Activated effector memory CD4-positive, alpha-beta T cell treated with Interleukin-2 at 50 U/mL for 16 hours (primary cell): ENCODE data around the gene WNT5A.
"Not testable (repeated sequence)": the region's sequence is repeated elsewhere in the genome, so short reads cannot be mapped to it uniquely, and the experiment has no call there.

Experiments
- DNase-seq: peaks from one replicate; pipeline ENCODE4 v3.0.0-alpha.2; 2020

The WNT5A gene

DNA sequence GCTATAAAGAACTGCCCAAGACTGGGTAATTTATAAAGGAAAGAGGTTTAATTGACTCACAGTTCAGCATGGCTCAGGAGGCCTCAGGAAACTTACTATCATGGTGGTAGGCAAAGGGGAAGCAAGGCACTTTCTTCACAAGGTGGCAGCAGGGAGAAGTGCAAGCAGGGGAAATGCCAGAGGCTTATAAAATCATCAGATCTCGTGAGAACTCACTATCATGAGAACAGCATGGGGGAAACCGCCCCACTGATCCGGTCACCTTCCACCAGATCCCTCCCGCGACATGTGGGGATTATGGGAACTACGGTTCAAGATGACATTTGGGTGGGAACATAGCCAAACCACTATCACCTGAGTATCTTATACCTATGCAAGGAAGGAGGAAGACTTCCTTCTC lies 18.0 kb upstream of the WNT5A start:
- not testable (repeated sequence) for DNase-seq

DNA sequence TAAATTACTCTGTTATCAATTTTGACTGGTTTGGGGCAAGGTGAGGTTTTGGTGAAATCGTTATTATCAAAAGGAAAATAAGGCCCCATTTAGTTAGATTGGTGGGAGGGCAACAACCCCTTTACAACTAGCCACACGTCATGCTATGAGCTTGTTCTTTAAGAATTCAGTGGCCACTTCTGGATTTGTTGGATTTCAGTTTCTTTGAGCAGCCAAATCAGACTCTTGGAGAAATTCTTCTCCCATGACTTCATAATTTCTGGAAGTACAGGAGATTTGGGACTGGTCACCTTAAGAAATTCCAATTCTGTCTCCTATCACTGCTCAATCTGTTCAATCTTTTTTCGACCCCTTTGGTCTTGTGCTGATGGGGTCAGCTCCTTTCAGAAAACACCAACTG lies 14.8 kb upstream of the WNT5A start:
- no peak for DNase-seq

GRCh38 chr3:55500555-55501330 lies 13.6 kb upstream of the WNT5A start:
- no peak for DNase-seq

DNA sequence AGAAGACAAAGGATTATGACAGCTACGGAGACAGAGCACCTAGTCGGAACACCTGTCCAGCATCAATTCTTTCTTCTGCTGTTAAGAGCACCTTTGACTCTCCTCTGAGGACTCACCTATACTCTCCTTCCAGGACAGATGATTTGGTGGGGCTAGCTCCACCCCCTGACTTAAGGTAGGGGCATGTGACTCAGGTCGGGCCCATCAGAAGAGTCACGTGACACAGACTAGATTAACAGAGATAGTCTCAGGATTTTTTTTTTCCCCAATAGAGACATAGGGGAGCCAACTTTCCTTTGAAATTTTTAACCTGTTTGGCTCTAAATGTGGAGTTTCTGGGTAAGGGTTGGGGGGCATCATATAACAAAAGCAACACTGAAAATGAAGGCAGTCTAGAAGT lies 11.4 kb upstream of the WNT5A start:
- no peak for DNase-seq

GRCh38 chr3:55497250-55497649 lies 10.1 kb upstream of the WNT5A start:
- DNase-seq, result no peak

- no peak for DNase-seq
These were observed 7.9 kb upstream of the WNT5A start for GRCh38 chr3:55494976-55495375.

GRCh38 chr3:55492976-55493375 lies 5.9 kb upstream of the WNT5A start:
- no peak for DNase-seq

- no peak for DNase-seq
These were observed 4.2 kb upstream of the WNT5A start for GRCh38 chr3:55491296-55491816.

- no peak for DNase-seq
These were observed 3.3 kb upstream of the WNT5A start for GRCh38 chr3:55490276-55490913.

- no peak for DNase-seq
These were observed 2.7 kb upstream of the WNT5A start for GRCh38 chr3:55489798-55490132.

DNA sequence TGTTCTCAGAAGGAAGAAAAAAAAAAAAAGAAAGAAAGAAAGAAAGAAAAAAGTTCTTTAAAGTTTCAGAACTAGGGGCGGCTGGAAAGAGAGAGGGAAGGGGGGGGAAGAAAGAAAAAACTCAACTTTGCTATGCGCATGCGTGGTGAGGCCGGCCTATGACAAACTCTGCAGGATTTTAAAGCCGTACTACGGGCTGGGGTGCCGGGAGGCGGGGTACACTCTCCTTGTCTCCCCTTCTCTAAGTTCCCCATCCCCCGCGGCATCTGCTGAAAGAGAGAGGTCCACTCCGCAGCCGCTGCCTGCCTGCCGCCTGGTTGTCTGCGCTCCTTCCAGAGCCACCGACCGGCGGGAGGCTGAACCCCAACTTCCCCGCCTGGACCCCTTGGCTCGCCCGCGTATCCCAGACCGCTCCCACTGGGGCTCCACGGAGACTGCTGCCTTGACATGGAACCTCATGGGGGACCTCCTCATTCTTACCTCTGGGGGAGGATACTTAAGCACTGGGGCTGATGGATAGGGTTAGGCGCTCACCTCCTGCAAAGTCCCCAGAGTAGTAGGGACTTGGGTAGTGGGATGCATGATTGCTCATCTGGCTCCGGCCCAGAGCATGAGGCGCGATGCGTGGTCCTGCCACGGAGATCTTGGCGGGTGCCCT lies 1.4 kb upstream of the WNT5A start:
- DNase-seq, result no peak

- DNase-seq, result no peak
These were observed 505 bp upstream of the WNT5A start for GRCh38 chr3:55487381-55488241.

GRCh38 chr3:55486101-55486856 lies 827 bp downstream of the WNT5A start:
- no peak for DNase-seq

- no peak for DNase-seq
These were observed 2.0 kb downstream of the WNT5A start for GRCh38 chr3:55484801-55485791.

DNA sequence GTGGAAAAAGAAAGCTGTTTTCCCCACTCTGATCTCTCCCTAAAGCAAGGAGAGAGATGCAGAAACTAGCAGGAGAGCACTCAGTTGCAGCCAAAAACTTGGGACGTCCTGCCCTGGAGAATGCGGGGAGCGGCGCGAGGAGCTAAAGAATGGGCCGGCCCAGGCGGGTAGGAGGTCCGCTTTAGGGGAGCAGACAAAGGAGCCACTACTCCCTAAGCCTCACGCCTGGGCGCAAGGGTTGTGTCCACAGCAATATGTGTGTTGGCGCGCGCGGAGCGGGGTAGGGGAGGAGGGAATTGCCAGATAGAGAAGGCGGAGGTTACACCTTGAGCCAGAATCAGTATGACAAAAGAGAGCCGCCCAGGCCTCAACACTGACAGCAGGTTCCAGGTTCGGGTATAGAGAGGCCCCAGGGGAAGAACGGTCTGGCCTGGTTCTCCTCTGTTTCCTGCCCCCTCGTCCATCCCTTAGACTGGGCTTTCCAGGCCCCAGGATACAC lies 2.9 kb downstream of the WNT5A start:
- no peak for DNase-seq

GRCh38 chr3:55483196-55484095 lies 3.7 kb downstream of the WNT5A start:
- DNase-seq, result no peak

DNA sequence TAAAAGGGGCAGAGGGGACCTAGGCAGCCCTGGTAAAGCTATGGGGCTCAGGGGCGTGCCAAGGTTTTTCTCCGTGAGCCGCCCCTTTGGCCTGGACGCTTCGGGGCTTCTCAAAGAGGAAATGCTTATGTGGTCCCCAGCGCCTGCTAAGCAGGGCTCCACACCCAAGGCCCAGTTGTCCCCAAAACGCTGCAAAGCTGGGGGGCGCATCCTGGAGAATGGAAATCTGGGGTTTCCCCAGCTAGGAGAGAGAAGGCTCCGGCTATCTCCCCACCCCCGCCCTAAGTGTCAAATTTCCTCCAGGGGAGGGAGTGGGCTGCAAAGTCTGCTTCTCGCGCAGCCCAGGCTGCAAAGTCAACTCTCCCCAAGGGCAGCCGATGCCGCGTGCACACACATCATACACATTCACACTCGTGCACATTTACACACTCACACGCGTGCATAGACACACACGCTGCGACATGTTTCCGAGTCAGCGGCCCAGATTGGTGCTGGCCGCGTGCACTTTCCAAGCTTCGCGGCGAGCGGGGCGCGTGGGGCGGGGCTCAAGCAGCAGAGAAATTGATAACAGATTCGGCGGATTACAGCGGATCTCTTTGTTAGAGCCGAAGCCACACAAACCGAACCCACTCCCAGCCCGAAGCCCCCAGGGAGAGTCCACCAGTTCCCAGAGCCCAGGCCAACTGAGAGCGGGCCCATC lies 4.5 kb downstream of the WNT5A start:
- no peak for DNase-seq

DNA sequence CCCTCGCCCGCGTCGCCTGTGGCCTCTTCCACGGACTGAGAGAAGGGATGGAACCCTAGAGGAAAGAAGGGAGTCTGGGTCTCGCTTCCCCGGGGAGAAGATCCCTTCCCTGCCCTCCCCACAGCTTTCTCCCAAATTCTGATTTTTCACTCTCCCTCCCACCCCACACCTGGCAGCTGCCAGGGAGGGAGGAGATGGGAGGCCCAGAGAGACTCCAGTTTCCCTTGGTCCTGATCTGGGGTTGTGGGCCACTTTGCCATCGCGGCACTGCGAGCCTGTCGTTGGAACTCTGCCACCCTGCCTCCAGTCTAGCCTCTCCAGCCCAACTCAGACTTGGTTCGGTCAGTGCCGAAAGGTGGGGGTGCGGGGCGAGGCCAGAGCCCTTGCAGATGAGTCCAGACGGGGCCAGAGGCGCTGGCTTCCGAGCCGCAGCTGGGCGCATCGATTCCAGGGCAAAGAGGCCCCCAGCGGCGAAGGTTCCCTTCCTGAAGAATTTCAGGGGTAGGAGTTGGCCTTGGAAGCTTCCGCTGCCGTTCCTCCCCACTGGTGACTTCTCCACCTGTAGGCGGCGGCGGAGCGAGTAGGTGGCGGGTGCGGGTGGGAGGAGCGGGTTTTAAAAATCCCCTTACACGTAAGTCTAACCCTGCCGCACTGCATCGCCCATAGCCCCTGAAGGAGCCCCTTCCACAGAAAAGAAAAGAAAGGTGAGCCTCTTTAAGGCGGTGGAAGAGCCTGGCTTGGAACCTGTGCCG lies 5.2 kb downstream of the WNT5A start:
- DNase-seq, result no peak
